ENCODE data around the gene GRIK1.

GRIK1 gene

GRCh38 chr21:29904359-29905282 lies 35.2 kb downstream of the GRIK1 start:
- DNase-seq: no peak

- no peak for DNase-seq
Observed at GRCh38 chr21:29896884-29897283, 42.9 kb downstream of the GRIK1 start.

DNA sequence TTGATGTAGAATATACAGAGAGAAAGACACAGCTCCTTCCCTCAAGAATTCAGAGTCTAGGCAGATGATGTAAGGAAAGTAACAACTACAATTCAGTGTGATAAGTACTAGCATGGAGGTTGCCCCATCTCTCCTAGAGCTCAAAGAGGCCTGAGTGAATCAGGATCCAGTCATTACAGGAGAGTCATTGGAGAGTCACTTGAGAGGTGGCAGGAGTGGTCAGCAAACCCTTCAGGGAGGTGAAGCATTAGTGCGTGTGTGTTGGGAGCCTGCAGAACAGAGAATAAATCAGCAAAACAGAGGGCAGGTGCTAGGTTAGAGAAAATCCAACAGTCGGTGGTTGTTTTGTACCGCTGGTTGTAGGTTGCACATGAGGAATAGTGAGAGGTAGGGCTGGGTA lies 46.1 kb downstream of the GRIK1 start:
- no peak for DNase-seq

DNA sequence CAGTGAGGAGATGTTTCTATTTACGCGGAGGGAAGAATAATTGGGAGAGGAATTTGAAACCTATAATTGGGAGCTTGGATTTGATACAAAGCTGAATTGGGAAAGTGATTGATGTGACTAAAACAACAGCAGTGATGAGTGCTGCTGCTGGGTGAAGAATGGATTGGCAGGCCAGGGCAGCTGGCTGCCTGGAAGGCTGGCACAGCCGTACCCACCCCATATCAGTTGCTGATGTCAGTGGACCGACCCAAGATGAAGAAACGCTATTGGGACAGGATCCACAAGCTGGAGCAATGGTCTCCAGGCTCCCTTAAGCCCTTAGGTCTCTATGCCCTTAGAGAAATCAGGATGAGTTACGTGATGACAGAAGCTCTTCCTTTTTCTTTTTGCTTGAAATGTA lies 47.4 kb downstream of the GRIK1 start:
- no peak for DNase-seq

DNA sequence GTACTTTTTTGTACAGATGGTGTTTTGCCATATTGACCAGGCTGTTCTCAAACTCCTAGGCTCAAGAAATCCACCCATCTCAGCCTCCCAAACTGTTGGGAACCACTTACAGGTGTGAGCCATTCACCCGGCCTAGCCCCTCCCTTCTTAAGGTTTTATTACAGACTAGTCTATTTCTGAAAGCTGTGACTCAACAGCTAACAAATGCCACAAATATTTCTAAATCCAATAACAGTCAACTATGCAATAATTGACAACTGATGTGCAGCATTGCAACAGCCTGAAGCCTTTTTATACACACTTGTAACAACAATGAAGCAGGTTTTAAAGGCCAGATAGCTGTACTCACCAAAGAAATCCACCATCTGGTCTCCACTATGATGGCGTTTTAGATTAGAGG lies 51.4 kb downstream of the GRIK1 start:
- DNase-seq: no peak

GRCh38 chr21:29887313-29888009 lies 52.3 kb downstream of the GRIK1 start:
- no peak for DNase-seq

GRCh38 chr21:29885491-29885890 lies 54.3 kb downstream of the GRIK1 start:
- DNase-seq: no peak

- no peak for DNase-seq
Observed at GRCh38 chr21:29875873-29876272, 63.9 kb downstream of the GRIK1 start.

- no peak for DNase-seq
Observed at GRCh38 chr21:29875036-29875716, 64.6 kb downstream of the GRIK1 start.

DNA sequence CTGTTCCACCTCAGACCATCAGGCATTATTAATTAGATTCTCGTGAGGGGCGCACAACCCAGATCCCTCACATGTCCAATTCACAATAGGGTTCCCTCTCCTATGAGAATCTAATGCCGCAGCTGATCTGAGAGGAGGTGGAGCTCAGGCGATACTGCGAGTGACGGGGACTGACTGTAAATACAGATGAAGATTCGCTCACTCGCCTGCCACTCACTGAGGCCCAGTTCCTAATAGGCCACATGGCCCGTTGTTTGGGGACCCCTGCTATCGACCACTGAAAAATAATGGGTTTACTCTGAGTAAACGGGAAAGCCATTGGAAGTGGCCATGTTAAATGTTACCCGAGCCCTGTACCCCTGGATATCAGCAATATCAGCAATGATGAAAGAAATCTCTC lies 65.9 kb downstream of the GRIK1 start:
- no peak for DNase-seq

DNA sequence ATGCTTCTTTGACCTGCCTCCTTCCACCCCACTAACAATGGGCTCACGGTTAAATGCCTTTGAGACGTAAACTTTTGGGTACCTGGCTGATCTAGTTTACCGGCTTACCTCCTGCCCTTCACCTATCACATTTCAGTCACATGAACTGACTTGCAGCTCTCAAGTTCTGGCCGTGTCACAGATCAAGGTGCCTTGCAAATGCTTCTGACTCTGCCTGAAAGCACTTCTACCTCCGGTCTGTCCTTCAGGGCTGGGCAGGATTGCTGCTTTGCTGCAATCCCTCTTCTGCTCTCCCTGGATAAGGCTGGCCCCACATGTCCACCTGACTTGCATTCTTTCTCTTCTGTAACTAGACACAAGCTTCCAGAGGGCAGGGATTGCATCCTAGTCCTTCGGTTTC lies 69.0 kb downstream of the GRIK1 start:
- no peak for DNase-seq

GRCh38 chr21:29867796-29868195 lies 72.0 kb downstream of the GRIK1 start:
- no peak for DNase-seq

DNA sequence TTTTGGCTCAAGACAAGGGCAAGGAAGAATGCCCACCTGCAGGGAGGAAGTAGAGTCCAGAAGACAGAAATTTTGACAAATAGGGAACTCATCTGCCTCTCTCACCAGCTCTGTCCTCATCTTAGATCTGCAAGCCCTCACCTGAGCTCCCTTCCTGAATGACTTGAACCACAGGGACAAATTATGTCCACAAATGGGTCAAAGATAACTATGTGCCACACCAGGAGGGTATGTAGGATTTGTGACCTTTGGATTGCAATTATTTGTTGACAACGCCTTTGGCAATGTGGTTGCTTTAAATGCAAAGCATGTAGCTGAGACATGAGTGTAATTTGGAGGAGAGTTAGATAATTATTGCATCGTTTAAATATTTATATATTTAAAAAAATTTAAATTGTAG lies 79.5 kb downstream of the GRIK1 start:
- DNase-seq: no peak

DNA sequence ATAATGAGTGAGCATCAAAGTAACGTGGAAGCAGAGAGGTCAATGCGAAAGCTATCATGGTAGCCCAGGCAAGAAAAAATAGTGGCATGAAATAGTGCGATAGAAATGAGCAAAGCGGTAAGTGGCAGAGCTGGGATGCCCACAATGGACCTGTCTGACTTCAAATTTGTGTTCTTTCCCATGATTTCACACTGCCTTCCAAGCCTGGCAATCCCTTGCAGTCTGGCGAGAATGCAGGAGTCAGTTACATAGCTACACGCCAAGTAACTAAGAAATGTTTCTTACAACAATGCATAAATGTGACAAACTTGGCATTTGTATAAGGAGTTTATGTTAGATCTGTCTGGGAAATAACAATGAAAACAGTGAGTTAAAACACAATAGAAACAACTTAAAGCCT lies 82.6 kb downstream of the GRIK1 start:
- no peak for DNase-seq

- no peak for DNase-seq
Observed at GRCh38 chr21:29854795-29855194, 85.0 kb downstream of the GRIK1 start.

- no peak for DNase-seq
Observed at GRCh38 chr21:29851611-29852010, 88.2 kb downstream of the GRIK1 start.

GRCh38 chr21:29849735-29850176 lies 90.0 kb downstream of the GRIK1 start:
- DNase-seq: peak; percentile 28 to 48

DNA sequence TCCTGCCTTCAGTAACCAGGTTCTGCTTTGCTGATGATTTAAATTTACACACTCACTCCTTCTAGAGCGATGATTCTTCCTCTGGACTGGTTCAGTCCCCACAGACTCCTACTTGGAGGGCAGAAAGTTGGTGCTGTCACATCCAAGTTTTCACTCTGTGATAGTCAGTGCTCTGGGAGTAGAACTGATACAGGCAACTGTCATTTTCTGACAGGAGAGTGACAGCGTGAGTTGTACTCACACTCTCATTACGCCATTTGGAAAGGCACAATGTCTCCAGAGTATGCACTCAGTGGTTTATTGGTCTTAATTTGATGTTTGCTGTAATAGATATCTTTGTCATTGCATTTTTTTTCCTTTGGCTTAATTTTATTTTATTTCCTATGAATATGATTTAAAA lies 96.0 kb downstream of the GRIK1 start:
- DNase-seq: no peak

- DNase-seq: no peak
Observed at GRCh38 chr21:29834617-29835016, 105.2 kb downstream of the GRIK1 start.

DNA sequence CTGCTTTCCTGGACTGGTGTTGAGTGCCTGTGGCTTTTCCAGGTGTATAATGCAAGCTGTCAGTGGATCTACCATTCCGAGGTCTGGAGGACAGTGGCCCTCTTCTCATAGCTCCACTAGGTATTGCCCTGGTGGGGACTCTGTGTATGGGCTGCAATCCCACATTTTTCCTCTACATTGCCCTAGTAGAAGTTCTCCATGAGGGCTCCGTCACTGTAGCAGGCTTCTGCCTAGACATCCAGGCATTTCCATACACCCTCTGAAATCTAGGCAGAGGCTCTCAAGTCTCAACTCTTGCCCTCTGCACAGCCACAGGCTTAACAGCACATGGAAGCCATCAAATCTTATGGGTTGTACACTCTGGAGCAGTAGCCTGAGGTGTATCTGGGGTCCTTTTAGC lies 107.6 kb downstream of the GRIK1 start:
- no peak for DNase-seq

DNA sequence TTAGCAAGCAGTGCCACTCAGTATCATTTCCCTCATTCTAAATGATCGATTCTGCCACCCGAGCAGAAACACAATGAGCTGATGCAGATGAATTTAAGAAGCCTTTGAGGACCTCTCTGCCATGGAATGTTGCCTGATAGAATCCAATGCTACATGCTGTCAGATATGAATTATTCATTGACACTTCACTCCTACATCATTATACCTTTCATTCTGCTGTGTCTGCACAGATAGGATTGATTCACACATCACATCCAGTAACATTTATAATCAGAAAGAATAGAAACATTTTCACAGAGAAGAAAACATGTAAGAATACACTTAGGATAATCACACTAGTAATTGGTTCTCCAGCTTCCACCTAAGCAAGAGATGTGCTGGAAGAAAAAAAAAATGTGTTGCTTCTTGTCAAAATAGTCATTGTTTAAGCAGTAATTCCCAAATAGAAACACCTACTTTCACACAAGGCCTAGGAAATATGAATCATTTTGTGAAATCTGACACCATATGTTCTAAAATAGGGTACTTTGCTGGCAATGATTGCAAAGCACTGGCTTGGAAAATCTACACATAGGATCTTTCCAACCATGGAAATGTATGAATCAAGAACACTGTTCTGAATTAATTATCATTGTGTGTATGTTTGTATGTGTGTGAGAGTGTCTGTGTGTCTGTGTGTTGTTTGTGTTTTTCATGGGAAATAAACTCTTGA lies 110.1 kb downstream of the GRIK1 start:
- no peak for DNase-seq

- DNase-seq: no peak
Observed at GRCh38 chr21:29827647-29828046, 112.1 kb downstream of the GRIK1 start.

GRCh38 chr21:29827236-29827635 lies 112.6 kb downstream of the GRIK1 start:
- no peak for DNase-seq

Measured in activated T-cell treated with anti-CD3 and anti-CD28 coated beads, Interleukin-2, amount 50 U/mL, for 48 hours (primary cell).